NCI-H2196 (cell line): ENCODE results near the gene RRP1.

Source experiments
- DNase-seq: peaks from one replicate; lab custom pipeline; 2025; ENCODE audit not compliant: unreplicated experiment; lab: John Stamatoyannopoulos, UW

RRP1 gene

GRCh38 chr21:43775795-43776430 lies 13.5 kb upstream of the RRP1 start, which contains the start of gene CSTB:
TSS of gene CSTB (minus strand) at chr21:43776308. CDS start at chr21:43776269, 39 bp downstream.
- DNase-seq = peak; percentile 83

GRCh38 chr21:43777953-43778352 lies 11.4 kb upstream of the RRP1 start:
- DNase-seq = no peak

GRCh38 chr21:43778469-43779335 lies 10.7 kb upstream of the RRP1 start:
- DNase-seq = no peak

GRCh38 chr21:43779660-43780059 lies 9.7 kb upstream of the RRP1 start:
- DNase-seq = peak; percentile 13

GRCh38 chr21:43781846-43782245 lies 7.5 kb upstream of the RRP1 start:
- DNase-seq = no peak

GRCh38 chr21:43782431-43783097 lies 6.8 kb upstream of the RRP1 start:
- peak; percentile 30 for DNase-seq

- DNase-seq = no peak
These were observed 6.2 kb upstream of the RRP1 start for GRCh38 chr21:43783098-43783700.

- DNase-seq = no peak
These were observed 4.2 kb upstream of the RRP1 start for GRCh38 chr21:43785134-43785533.

GRCh38 chr21:43786300-43786806 lies 3.0 kb upstream of the RRP1 start:
- no peak for DNase-seq

GRCh38 chr21:43786807-43787440 lies 2.5 kb upstream of the RRP1 start:
- no peak for DNase-seq

- DNase-seq = no peak
These were observed 690 bp downstream of the RRP1 start for GRCh38 chr21:43790010-43790524.

- no peak for DNase-seq
These were observed 3.0 kb downstream of the RRP1 start for GRCh38 chr21:43792406-43792805.

- no peak for DNase-seq
These were observed 3.9 kb downstream of the RRP1 start for GRCh38 chr21:43793243-43793642.

GRCh38 chr21:43794311-43794710 lies 4.9 kb downstream of the RRP1 start:
- DNase-seq = no peak

GRCh38 chr21:43794857-43795256 lies 5.5 kb downstream of the RRP1 start:
- no peak for DNase-seq

GRCh38 chr21:43797415-43797814 lies 8.0 kb downstream of the RRP1 start:
- no peak for DNase-seq

GRCh38 chr21:43797925-43798715 lies 8.7 kb downstream of the RRP1 start:
- no peak for DNase-seq

- no peak for DNase-seq
These were observed 10.0 kb downstream of the RRP1 start for GRCh38 chr21:43799301-43799840.

- no peak for DNase-seq
These were observed 10.7 kb downstream of the RRP1 start for GRCh38 chr21:43800124-43800523.
